ENCODE results near the gene ZNF284. TPM values are rescaled to one million over a fixed set of nuclear protein-coding genes. Genes with fewer than 3 reads are reported as not detected.

Gene ZNF284
- total RNA-seq = 1 to 10 TPM; 2.0 to 2.1 TPM

DNA sequence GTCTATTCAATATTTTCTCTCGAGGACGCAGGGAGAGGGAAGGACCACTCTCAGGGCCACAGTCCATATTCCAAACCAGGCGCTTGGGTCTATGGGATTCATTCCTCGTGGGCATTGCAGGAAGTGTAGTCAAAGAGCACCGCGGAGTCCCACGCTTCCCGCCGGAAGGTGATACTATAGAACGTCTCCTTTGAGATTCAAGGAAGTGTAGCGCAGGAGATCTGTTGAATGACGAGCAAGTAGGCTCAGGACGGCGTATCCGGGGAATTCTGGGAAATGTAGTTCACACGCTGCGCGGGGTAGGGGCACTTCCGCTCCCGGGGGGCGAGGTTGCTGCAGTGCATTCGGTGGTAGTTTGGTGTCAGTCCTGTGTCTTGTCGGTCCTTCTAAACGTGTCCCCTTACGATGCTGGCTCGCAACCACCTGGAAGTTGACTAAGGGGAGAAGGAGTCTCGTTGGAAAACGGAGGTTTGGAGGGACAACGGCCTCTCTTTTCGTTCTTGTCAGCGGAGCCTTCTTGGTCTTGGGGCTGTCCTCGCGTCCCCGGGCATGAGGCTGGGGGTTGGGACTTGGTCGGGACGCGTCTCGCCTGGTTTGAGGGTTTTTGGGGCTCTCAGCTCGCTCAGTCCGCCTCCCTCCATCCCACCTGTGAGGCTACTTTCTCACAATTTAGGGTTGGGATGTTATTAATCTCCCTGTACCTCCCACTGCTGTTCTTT is at the start of gene ZNF284:
Gene ZNF284 (plus strand): TSS at position 336 of the 719 bp plus-strand sequence. CDS start 4,231 bp downstream, outside the sequence.
- Histone ChIP-seq H3K9me3 (peaks cover 4% of the 10 kb centered on the region), H3K36me3 (peaks cover 1% of the 10 kb centered on the region), H3K27me3 (replicated peaks; ENCODE audit: insufficient read depth) (no peaks in the 10 kb centered on the region), H3K4me1 (ENCODE audit: control insufficient read depth in 1 of 2, low read depth in 2 of 2) (peaks cover 6 to 10% of the 10 kb centered on the region in 2 donors), H3K27ac (peak within 1 kb of the TSS; percentile 10 to 26), H3K4me3 (peak within 1 kb of the TSS; percentile 76)
- peak; percentile 34 for DNase-seq (ENCODE audit: low spot score)
- TF ChIP-seq, protein P1, sequence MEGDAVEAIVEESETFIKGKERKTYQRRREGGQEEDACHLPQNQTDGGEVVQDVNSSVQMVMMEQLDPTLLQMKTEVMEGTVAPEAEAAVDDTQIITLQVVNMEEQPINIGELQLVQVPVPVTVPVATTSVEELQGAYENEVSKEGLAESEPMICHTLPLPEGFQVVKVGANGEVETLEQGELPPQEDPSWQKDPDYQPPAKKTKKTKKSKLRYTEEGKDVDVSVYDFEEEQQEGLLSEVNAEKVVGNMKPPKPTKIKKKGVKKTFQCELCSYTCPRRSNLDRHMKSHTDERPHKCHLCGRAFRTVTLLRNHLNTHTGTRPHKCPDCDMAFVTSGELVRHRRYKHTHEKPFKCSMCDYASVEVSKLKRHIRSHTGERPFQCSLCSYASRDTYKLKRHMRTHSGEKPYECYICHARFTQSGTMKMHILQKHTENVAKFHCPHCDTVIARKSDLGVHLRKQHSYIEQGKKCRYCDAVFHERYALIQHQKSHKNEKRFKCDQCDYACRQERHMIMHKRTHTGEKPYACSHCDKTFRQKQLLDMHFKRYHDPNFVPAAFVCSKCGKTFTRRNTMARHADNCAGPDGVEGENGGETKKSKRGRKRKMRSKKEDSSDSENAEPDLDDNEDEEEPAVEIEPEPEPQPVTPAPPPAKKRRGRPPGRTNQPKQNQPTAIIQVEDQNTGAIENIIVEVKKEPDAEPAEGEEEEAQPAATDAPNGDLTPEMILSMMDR (IDR thresholded peaks at IDR 0.05) = no peak
- ATAC-seq (ENCODE audit: insufficient number of reproducible peaks, low FRiP score, low read depth) = peak; percentile 73

DNA sequence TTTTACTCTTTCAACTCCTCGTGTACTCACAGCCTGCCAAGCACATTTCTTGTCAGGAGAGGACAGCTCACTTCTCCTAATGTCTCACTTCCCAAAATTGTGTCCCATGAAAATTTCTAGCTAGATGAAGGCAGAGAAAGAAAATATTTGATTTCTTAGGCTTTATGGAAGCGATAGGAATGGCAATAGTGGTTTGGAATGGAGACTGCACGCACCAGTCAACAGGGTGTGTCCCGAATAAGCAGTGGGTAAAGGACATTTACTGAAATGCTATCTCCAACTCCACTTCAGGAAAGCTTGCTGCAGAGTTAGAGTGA is 47.1 kb upstream of the ZNF284 start:
- no peaks in the 10 kb centered on the region for H3K27me3 ChIP-seq (replicated peaks; ENCODE audit: insufficient read depth)
- DNase-seq (ENCODE audit: low spot score) (no peak), ATAC-seq (ENCODE audit: insufficient number of reproducible peaks, low FRiP score, low read depth) (peak; percentile 36)
- TF ChIP-seq, protein P1 (IDR thresholded peaks at IDR 0.05) = no peak
- H3K9me3 ChIP-seq = peaks cover 12% of the 10 kb centered on the region
- H3K36me3 ChIP-seq = peaks cover 28% of the 10 kb centered on the region
- peaks cover 5% of the 10 kb centered on the region in 2 donors for H3K4me1 ChIP-seq (ENCODE audit: control insufficient read depth in 1 of 2, low read depth in 2 of 2)
- no peak overlapping the region for H3K27ac ChIP-seq
- peak overlapping the region; percentile 79 for H3K4me3 ChIP-seq

DNA sequence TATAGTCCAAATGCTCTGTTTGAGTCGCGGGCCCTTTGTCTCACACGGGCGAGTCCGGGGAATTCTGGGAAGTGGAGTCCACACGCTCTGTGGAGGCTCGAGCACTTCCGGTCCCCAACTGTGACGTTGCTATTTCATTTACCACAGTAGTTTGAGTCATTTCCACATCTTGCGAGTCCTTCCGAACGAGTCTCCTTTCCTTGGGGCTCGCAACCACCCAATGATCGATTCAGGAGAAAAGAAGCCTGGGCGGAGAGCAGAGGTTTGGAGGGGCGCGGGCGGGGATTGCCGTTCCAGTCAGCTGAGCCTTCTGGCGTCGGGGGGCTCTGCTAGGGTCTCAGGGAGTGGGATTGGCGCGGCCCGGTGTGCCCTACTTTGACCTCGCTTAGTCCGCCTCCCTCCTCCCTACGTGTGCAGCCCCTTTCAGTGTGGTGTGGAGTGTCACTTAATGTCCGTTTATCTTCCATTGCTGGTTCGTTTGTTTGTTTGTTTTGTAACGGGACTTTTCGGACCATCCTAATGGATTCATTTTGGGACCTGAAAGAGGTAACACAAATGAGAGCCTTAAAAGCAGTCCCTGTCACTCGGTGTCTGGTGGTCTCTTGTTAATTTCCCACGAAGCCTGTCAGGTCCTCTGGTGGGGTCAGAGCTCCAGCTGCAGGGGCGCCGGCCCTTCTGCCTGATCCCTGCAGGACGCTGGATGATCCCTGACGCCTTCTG is 46.6 kb upstream of the ZNF284 start, which contains the start of gene ZNF222:
Gene ZNF222 (plus strand): TSS at position 163 of the 720 bp plus-strand sequence. CDS start 58 bp downstream, at position 221.
- H3K36me3 ChIP-seq = peaks cover 33% of the 10 kb centered on the region
- TF ChIP-seq, protein P1 (IDR thresholded peaks at IDR 0.05) = no peak
- DNase-seq (ENCODE audit: low spot score) = peak; percentile 67
- peak within 1 kb of the TSS; percentile 2 to 42 for H3K27ac ChIP-seq
- H3K4me1 ChIP-seq (ENCODE audit: control insufficient read depth in 1 of 2, low read depth in 2 of 2) = peaks cover 5% of the 10 kb centered on the region in 2 donors
- H3K27me3 ChIP-seq (replicated peaks; ENCODE audit: insufficient read depth) = no peaks in the 10 kb centered on the region
- H3K9me3 ChIP-seq = peaks cover 17% of the 10 kb centered on the region
- peak within 1 kb of the TSS; percentile 79 for H3K4me3 ChIP-seq
- ATAC-seq (ENCODE audit: insufficient number of reproducible peaks, low FRiP score, low read depth) = peak; percentile 60

DNA sequence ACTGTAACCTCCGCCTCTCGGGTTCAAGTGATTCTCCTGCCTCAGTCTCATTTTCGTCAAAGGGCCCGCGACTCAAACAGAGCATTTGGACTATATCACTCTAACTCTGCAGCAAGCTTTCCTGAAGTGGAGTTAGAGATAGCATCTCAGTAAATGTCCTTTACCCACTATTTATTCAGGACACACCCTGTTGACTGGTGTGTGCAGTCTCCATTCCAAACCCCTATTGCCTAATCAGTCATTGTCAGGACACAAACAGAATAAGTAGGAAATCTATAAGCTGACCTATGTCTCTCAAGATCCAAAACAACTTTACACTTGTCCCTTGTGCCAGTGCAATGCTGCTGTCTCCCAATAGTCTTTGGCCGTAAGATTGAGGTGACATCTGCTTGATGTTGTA is 45.3 kb upstream of the ZNF284 start:
- Histone ChIP-seq H3K4me3 (no peak overlapping the region), H3K27me3 (replicated peaks; ENCODE audit: insufficient read depth) (no peaks in the 10 kb centered on the region), H3K27ac (no peak overlapping the region), H3K4me1 (ENCODE audit: control insufficient read depth in 1 of 2, low read depth in 2 of 2) (peaks cover 5% of the 10 kb centered on the region in 2 donors), H3K36me3 (peaks cover 43% of the 10 kb centered on the region), H3K9me3 (peaks cover 30% of the 10 kb centered on the region)
- DNase-seq (ENCODE audit: low spot score) (no peak), ATAC-seq (ENCODE audit: insufficient number of reproducible peaks, low FRiP score, low read depth) (no peak)
- TF ChIP-seq, protein P1 (IDR thresholded peaks at IDR 0.05) = no peak

DNA sequence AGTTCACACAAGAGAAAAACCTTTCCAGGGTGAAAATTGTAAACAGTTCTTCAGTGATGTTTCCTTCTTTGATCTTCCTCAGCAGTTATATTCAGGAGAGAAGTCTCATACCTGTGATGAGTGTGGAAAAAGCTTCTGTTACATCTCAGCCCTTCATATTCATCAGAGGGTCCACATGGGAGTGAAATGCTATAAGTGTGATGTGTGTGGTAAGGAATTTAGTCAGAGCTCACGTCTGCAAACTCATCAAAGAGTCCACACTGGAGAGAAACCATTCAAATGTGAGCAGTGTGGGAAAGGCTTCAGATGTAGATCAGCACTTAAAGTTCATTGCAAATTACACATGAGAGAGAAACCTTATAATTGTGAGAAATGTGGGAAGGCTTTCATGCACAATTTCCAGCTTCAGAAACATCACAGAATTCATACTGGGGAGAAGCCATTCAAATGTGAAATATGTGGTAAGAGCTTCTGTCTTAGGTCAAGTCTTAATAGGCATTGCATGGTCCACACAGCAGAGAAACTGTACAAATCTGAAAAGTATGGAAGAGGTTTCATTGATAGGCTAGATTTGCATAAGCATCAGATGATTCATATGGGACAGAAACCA is 39.9 kb upstream of the ZNF284 start:
- no peaks in the 10 kb centered on the region for H3K4me1 ChIP-seq (ENCODE audit: control insufficient read depth in 1 of 2, low read depth in 2 of 2)
- no peak overlapping the region for H3K27ac ChIP-seq
- ATAC-seq (ENCODE audit: insufficient number of reproducible peaks, low FRiP score, low read depth) = no peak
- no peak for DNase-seq (ENCODE audit: low spot score)
- no peak overlapping the region for H3K4me3 ChIP-seq
- H3K27me3 ChIP-seq (replicated peaks; ENCODE audit: insufficient read depth) = no peaks in the 10 kb centered on the region
- TF ChIP-seq, protein P1 (IDR thresholded peaks at IDR 0.05) = no peak
- H3K9me3 ChIP-seq = peaks cover 81% of the 10 kb centered on the region
- peaks cover 49% of the 10 kb centered on the region for H3K36me3 ChIP-seq
